Esophagus muscularis mucosa (tissue), 4 donors: ENCODE measurements around the gene CD40LG. TPM values are rescaled to one million over a fixed set of nuclear protein-coding genes. Genes with fewer than 3 reads are reported as not detected.

Source experiments
- DNase-seq: peaks from one replicate; pipeline ENCODE4 v3.0.0-alpha.2; 2017; ENCODE audit errors: extremely low spot score
- H3K27ac ChIP-seq, 4 donors: fragments of 200-600 bp; sonication (generic); replicated peaks in 1 of 4; 1 replicate in 3 of 4; 2 replicates in 1 of 4; pipeline ENCODE4 v1.5.1; 2016 to 2019; ENCODE audit warnings: mild to moderate bottlenecking in 1 of 4
- H3K27me3 ChIP-seq, 4 donors: fragments of 200-600 bp; sonication (generic); one replicate each; pipeline versions ENCODE4 v1.5.1 to v1.6.0; 2016 to 2019
- H3K36me3 ChIP-seq, 4 donors: fragments of 200-600 bp; sonication (generic); one replicate each; pipeline ENCODE4 v1.5.1; 2016 to 2019
- H3K4me1 ChIP-seq, 4 donors: fragments of 200-600 bp; sonication (generic); one replicate each; pipeline ENCODE4 v1.5.1; 2016 to 2019
- H3K4me3 ChIP-seq, 4 donors: fragments of 200-600 bp; sonication (generic); 1 replicate in 2 of 4; 2 replicates in 2 of 4; pipeline ENCODE4 v1.5.1; 2016 to 2019; ENCODE audit warnings: mild to moderate bottlenecking in 4 of 4, moderate library complexity in 1 of 4
- H3K9me3 ChIP-seq, 4 donors: fragments of 200-600 bp; sonication (generic); 1 replicate in 3 of 4; 2 replicates in 1 of 4; pipeline ENCODE4 v1.5.1; 2016 to 2019
- CTCF ChIP-seq, 3 experiments: fragments of 200-600 bp in 2 of 3; fragments of 450-650 bp in 1 of 3; sonication (generic) in 2 of 3; IDR thresholded peaks; one replicate each; pipeline ENCODE4 v1.5.1; 2017 to 2019; ENCODE audit warnings: antibody characterized with exemption in 3 of 3, mild to moderate bottlenecking in 2 of 3, moderate library complexity in 1 of 3
- EP300 ChIP-seq: sonication (generic); formaldehyde crosslinking; IDR thresholded peaks from one replicate; pipeline ENCODE4 v1.6.1; 2017; ENCODE audit warnings: antibody characterized with exemption
- POLR2A ChIP-seq: fragments of 450-650 bp; IDR thresholded peaks from one replicate; pipeline ENCODE4 v1.6.1; 2017; ENCODE audit warnings: antibody characterized with exemption, moderate library complexity, mild to moderate bottlenecking, low read depth
- POLR2AphosphoS5 ChIP-seq, 2 donors: sonication (generic); formaldehyde crosslinking; IDR thresholded peaks; one replicate each; pipeline ENCODE4 v1.6.1; 2017; ENCODE audit warnings: antibody characterized with exemption in 2 of 2
- WGBS: methylation state at CpG from one replicate; pipeline ENCODE4 v1.1.5; 2018; 5-methylcytosine and 5-hydroxymethylcytosine counted together
- intact Hi-C: fragments of 100-400 bp; cut with DNase I; formaldehyde crosslinking; loops from one replicate; pipeline ENCODE4 v1.15.1; 2023
- total RNA-seq, 4 donors: library from RNA; depleted of rRNA; stranded (reverse); fragments of >200 nt; gene quantifications; one replicate each; pipeline versions ENCODE4 v1.1.0 to v1.2.1, GENCODE V29; 2016

Gene CD40LG
- total RNA-seq, 4 donors from 2014 or later: 0.32 to 0.33 TPM; not detected in 2

GRCh38 chrX:136616987-136617685 lies 30.8 kb upstream of the CD40LG start:
- no peak overlapping the region for H3K27ac ChIP-seq
- H3K36me3 ChIP-seq: no peaks in the 10 kb centered on the region
- 80% methylated on average over 6 of the region's 6 CpGs for WGBS
- H3K27me3 ChIP-seq: no peaks in the 10 kb centered on the region
- DNase-seq: no peak
- intact Hi-C loops: no loop called here
- H3K4me1 ChIP-seq: no peaks in the 10 kb centered on the region
- TF ChIP-seq CTCF (IDR thresholded peaks at IDR 0.05) (no peak), EP300 (no peak), POLR2A (no peak), POLR2AphosphoS5 (IDR thresholded peaks at IDR 0.05) (no peak)
- no peak overlapping the region for H3K4me3 ChIP-seq
- H3K9me3 ChIP-seq: no peaks in the 10 kb centered on the region

DNA sequence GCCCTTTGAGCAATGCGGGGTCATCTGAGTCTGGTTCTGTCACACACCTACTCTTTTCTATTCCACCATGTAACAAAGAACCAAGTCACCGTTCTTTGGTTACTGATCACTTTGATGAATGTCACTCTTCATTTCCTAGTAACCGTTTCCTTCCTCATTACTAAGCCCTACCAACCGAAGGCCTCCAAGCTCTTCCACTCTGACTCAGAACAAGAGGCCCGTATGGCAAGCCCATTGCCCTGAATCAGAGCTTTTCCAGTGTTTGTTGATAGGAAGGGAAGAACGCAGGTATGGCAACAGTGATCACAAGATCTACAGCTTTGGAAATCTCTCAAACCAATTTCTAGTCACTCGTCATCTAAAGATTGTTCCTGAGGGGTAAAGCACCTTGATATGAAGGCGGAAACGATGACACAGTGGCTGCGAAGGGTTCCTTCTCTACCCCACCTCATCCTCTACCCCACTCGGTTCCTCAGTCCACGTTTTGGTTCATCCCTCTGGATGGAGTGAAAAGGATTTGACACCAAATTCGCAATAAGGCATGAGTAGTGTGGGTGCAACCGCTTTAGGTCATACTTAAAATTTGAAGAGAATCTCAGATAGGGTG lies 28.0 kb upstream of the CD40LG start:
- Histone ChIP-seq H3K4me3 (no peak overlapping the region), H3K9me3 (no peaks in the 10 kb centered on the region), H3K4me1 (no peaks in the 10 kb centered on the region), H3K27me3 (no peaks in the 10 kb centered on the region), H3K36me3 (no peaks in the 10 kb centered on the region), H3K27ac (no peak overlapping the region)
- WGBS: 72% methylated on average over 14 of the region's 14 CpGs
- DNase-seq: no peak
- TF ChIP-seq CTCF (IDR thresholded peaks at IDR 0.05) (no peak), POLR2AphosphoS5 (IDR thresholded peaks at IDR 0.05) (no peak), POLR2A (no peak), EP300 (no peak)
- intact Hi-C loops: no loop called here

DNA sequence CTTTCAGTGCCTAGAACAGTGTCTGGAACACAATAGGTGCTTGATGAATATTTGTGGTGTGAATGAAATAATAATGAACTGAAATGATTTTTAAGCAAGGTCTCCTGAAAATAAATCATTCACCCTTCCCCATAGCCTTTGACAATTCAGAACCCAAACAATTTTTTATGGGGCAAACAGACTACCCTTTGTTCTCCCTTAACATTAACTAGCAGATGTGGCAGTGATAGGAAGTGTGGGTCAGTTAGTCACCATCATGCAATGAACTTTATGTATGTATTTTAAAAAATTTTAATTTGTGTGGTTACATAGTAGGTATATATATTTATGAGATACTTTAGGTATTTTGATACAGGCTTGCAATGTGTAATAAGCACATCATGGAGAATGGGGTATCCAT lies 27.2 kb upstream of the CD40LG start:
- Histone ChIP-seq H3K4me1 (no peaks in the 10 kb centered on the region), H3K36me3 (no peaks in the 10 kb centered on the region), H3K27me3 (no peaks in the 10 kb centered on the region), H3K9me3 (no peaks in the 10 kb centered on the region), H3K4me3 (no peak overlapping the region), H3K27ac (no peak overlapping the region)
- DNase-seq: no peak
- TF ChIP-seq POLR2AphosphoS5 (IDR thresholded peaks at IDR 0.05) (no peak), CTCF (IDR thresholded peaks at IDR 0.05) (no peak), POLR2A (no peak), EP300 (no peak)
- intact Hi-C loops: no loop called here

GRCh38 chrX:136622568-136622967 lies 25.4 kb upstream of the CD40LG start:
- WGBS: 82% methylated on average over 4 of the region's 4 CpGs
- H3K9me3 ChIP-seq: no peaks in the 10 kb centered on the region
- no peaks in the 10 kb centered on the region for H3K36me3 ChIP-seq
- intact Hi-C loops: no loop called here
- no peaks in the 10 kb centered on the region for H3K4me1 ChIP-seq
- DNase-seq: no peak
- H3K27me3 ChIP-seq: no peaks in the 10 kb centered on the region
- no peak overlapping the region for H3K4me3 ChIP-seq
- H3K27ac ChIP-seq: no peak overlapping the region
- no peak for TF ChIP-seq POLR2A
- TF ChIP-seq POLR2AphosphoS5 (IDR thresholded peaks at IDR 0.05): no peak
- no peak for TF ChIP-seq EP300
- no peak for TF ChIP-seq CTCF (IDR thresholded peaks at IDR 0.05)
